ENCODE measurements around the gene MGLL. TPM values are rescaled to one million over a fixed set of nuclear protein-coding genes. Genes with fewer than 3 reads are reported as not detected.

Gene MGLL
- total RNA-seq, 2 experiments from 2014 or later, result 0.31 to 0.41 TPM

DNA sequence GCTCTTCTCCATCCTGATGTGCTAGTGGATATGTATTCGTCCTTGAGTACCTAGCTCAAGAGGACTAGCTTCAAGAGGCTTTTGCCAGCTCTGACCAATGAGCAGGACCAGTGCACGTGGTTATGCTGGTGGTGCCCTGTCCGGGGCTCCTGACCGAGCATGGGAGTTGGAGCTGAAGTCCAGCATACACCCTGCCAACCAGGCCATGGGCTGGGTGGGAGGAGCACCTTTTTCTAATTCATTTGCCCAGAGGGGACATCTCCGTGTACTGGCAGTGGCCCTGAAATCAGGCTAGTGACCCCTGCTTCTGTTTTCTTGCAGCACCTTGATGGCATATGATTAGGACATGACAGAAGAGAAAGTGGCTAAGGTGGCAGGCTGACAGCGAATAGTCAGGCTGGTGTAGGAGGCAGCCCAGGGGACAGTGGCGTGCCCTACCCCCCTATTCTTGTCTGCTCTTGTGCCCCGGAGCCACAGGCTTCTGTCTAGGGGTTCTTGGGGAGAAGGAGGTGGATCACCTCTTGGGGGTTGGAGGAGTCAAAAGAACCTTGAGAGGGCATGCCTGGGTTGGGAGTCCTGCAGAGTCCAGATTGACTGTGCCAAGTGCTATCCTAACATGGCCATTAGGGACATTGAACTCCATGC, 176.8 kb downstream of the MGLL start:
- ChIA-PET CTCF (no interaction called here), POLR2A (no interaction called here)
- H3K4me1 Mint-ChIP-seq (ENCODE audit: low read depth), result no peaks in the 10 kb centered on the region
- H3K36me3 Mint-ChIP-seq, result no peaks in the 10 kb centered on the region
- H3K27me3 Mint-ChIP-seq, result no peaks in the 10 kb centered on the region
- no peak for DNase-seq
- no peaks in the 10 kb centered on the region for H3K9me3 Mint-ChIP-seq
- intact Hi-C loops (cut with micrococcal nuclease), result no loop called here
- H3K27ac Mint-ChIP-seq, result no peak overlapping the region
- no peak overlapping the region for H3K4me3 Mint-ChIP-seq

DNA sequence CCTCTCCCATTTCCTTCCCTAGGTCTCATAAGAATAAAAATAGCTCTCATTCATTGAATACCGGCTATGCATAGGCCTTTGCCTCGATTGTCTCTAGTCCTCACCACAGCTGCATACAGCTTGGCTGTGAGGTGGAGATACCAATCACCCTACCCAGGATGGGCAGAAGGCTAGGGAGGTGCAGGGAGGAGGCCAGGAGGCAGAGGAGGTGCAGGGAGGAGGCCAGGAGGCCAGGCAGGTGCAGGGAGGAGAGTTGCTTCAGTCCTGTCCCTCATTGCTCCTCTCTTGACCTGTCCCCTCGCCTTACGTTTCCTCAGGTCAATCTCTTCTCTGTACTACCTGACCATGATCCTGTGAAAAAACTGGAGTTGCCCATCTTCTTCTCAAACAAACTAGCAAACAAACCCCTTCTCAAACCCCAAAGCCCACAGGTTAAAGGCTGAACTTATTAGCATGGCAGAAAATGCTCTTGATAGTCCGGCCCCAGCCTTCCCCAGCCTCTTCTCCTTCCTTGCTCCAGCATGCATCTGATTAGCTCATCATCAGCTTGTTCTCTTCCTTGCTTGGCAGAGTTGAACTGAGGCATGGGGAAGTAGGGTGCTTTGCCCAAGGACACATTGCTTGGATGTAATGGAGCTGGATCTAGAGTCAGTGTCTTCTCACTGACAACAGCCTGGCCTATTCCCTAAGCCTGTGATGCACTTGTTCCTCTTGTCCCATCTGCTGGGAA, 177.5 kb downstream of the MGLL start:
- CTCF ChIA-PET, result interaction anchor here (0.9 kb wide), 1 partner anchor 70 kb away, joined by 3 read pairs; no protein-coding TSS in a partner anchor
- POLR2A ChIA-PET, result no interaction called here

GRCh38 chr3:127640042-127640355, 182.3 kb downstream of the MGLL start:
- ChIA-PET POLR2A (no interaction called here), CTCF (interaction anchor here (1.0 kb wide), 1 partner anchor 65 kb away, joined by 3 read pairs; no protein-coding TSS in a partner anchor)
- Mint-ChIP-seq H3K27ac (no peak overlapping the region), H3K9me3 (no peaks in the 10 kb centered on the region), H3K4me3 (no peak overlapping the region), H3K4me1 (ENCODE audit: low read depth) (no peaks in the 10 kb centered on the region), H3K36me3 (no peaks in the 10 kb centered on the region), H3K27me3 (no peaks in the 10 kb centered on the region)
- no peak for DNase-seq
- intact Hi-C loops (cut with micrococcal nuclease), result no loop called here

More for the DNA sequence above, 177.5 kb downstream of the MGLL start:
- no peaks in the 10 kb centered on the region for H3K4me1 Mint-ChIP-seq (ENCODE audit: low read depth)
- DNase-seq, result no peak
- intact Hi-C loops (cut with micrococcal nuclease), result no loop called here
- no peaks in the 10 kb centered on the region for H3K27me3 Mint-ChIP-seq
- no peaks in the 10 kb centered on the region for H3K36me3 Mint-ChIP-seq
- H3K9me3 Mint-ChIP-seq, result no peaks in the 10 kb centered on the region
- H3K27ac Mint-ChIP-seq, result no peak overlapping the region
- no peak overlapping the region for H3K4me3 Mint-ChIP-seq

DNA sequence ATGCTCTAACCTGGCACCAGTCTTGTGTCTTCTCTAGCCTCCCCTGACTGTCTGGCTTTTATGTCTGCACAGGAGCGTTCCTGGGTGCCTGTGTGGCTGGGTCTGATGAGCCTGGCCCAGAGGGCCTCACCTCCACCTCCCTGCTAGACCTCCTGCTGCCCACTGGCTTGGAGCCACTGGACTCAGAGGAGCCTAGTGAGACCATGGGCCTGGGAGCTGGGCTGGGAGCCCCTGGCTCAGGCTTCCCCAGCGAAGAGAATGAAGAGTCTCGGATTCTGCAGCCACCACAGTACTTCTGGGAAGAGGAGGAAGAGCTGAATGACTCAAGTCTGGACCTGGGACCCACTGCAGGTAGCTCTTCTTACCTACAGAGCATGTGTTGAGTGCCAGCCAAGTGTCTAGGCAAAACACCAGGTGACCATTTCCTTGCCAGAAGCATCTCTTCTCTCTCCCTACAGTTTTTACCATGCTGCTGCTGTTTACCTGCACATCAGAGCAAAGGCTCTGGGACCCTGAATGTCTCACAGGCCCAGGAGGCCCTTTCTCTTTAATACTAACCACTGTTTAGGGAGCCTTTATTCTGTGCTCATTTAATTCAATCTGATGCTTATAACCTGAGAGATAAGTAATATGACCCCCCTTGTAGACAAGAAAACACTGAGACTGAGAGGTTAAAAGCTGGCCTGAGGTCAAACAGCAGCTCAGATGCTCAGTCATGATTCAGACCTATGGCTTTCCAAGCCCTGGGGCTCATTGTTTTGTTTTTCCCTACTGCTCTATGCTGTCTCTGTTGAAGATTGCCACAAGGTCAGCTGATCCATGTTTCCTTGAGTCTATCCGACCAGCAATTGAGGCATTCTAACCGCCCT, 182.9 kb downstream of the MGLL start:
- no peaks in the 10 kb centered on the region for H3K4me1 Mint-ChIP-seq (ENCODE audit: low read depth)
- H3K27ac Mint-ChIP-seq, result no peak overlapping the region
- intact Hi-C loops (cut with micrococcal nuclease), result no loop called here
- ChIA-PET CTCF (interaction anchor here (1.0 kb wide), 1 partner anchor 64 kb away, joined by 3 read pairs; no protein-coding TSS in a partner anchor), POLR2A (no interaction called here)
- H3K4me3 Mint-ChIP-seq, result no peak overlapping the region
- DNase-seq, result no peak
- no peaks in the 10 kb centered on the region for H3K36me3 Mint-ChIP-seq
- no peaks in the 10 kb centered on the region for H3K9me3 Mint-ChIP-seq
- H3K27me3 Mint-ChIP-seq, result no peaks in the 10 kb centered on the region

Other genes starting within 250 kb of the MGLL start
- 10 to 100 TPM; 18.7 to 20.9 TPM for gene TPRA1, start 231.8 kb downstream of the MGLL start, total RNA-seq
- gene MCM2, start 224.1 kb downstream of the MGLL start, total RNA-seq, result 100 to 1,000 TPM; 216 to 218 TPM
- gene PODXL2, start 193.3 kb downstream of the MGLL start, total RNA-seq, result 1 to 10 TPM; 1.2 to 1.3 TPM
- 10 to 100 TPM; 14.8 TPM for gene ABTB1, start 149.6 kb downstream of the MGLL start, total RNA-seq
- gene KBTBD12, start 92.7 kb upstream of the MGLL start, total RNA-seq, result not detected
- 100 to 1,000 TPM; 147 to 149 TPM for gene SEC61A1, start 229.9 kb upstream of the MGLL start, total RNA-seq

Data from activated CD4-positive, alpha-beta memory T cell treated with anti-CD3 and anti-CD28 coated beads for 36 hours (primary cell).